GM18508 (cell line): ENCODE results near the gene OMP.
"Not testable (repeated sequence)": the region's sequence is repeated elsewhere in the genome, so short reads cannot be mapped to it uniquely, and the experiment has no call there.

ENCODE experiments used
- ATAC-seq: cut with Tn5 transposase; IDR thresholded peaks from one replicate; pipeline ENCODE4 v1.9.1; 2021; ENCODE audit warnings: moderate number of reproducible peaks; ENCODE audit not compliant: insufficient read depth, unreplicated experiment

Gene OMP

GRCh38 chr11:77102246-77103210 is at the start of gene OMP:
TSS of gene OMP (plus strand) at chr11:77102840. CDS start at chr11:77102840, 0 bp downstream.
- ATAC-seq = no peak

- ATAC-seq = no peak
Observed at GRCh38 chr11:77053217-77054015, 49.2 kb upstream of the OMP start.

GRCh38 chr11:77054084-77054483 is 48.6 kb upstream of the OMP start:
- no peak for ATAC-seq

DNA sequence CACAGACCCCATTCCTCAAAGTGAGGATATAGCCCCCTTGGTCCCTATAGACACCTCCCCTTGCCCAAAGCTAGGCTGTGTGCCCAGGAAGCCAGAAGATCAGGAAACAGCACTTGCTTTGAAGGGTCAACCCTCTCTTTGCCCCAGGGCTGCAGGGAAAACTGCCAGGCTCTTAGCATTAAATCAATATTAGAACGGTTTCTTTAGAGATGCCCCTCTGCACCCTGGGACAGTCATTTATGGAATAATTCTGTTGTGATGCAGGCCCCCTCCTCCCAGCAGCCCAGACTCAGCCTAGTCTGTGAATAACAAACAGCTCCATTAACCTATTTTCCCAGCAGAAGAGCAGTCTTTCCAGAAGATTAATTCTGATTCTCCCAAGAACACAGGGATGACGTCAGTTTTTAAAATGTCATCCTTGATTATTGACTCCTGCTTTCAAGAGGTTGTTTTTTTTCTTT is 47.5 kb upstream of the OMP start:
- no peak for ATAC-seq

DNA sequence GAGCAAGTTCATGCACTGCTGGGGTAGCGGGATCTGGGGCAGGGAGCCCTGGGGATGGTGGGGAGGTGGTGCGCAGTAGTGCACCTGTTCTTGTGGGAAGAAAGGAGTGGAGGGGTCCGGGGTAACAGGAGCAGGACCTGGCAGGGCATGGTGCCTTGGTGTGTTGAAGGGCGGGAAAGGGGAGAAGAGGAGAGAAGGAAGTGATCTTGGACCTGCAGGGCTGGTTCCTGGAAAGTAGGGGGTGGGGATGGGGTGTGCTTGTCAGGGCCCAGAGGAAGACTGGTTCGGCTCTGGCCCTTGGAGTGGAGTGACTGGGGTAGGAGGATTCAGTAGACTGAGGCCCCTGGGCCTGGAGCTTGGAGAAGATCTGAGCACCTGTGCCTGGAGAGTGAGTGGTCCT is 46.7 kb upstream of the OMP start:
- no peak for ATAC-seq

DNA sequence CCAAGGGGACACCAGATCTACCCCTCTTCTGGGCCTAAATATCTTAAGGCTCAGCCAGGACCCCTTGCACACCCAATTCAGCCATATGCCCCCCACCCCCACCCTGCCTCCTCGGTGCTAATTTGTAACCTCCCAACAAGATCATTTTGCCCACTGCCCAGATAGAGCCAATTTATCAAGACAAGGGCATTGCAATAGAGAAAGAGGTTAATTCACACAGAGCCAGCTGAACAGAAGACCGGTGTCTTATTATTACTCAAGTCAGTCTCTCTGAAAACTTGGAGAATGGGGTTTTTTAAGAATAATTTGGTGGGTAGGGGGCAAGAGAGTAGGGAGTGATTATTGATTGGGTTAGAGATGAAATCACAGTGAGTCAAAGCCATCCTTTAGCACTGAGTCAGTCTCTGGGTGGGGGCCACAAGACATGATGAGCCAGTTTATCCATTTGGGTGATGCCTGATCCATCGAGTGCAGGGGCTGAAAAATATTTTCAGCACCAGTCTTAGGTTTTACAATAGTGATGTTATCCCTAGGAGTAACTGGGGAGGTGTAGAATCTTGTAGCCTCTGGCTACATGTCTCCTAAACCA is 45.7 kb upstream of the OMP start:
- no peak for ATAC-seq

DNA sequence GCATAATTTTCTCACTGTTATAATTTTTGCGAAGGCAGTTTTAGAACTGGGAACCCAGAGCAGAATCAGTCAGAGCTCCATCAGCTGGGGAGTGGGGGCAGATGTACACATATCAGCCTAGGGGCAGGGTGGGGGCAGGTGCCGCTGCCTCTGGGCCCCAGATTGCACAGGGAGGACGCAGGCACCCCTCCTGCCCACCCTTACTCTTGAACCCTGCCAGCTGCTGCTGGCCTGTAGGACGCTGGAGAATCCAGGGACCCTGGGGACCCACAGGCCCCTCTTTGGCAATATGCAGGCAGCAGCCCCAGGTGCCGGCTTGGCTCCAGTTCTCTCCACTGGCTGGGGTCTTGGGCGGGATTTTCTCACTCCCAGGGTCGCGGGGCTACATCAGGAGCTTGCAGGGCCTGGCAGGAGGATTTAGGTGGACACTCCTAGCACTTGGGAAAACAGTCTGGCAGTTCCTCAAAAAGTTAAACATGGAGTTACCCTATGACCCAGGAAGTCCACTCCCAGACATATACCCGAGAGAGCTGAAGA is 44.6 kb upstream of the OMP start:
- no peak for ATAC-seq

- ATAC-seq = no peak
Observed at GRCh38 chr11:77058900-77059299, 43.7 kb upstream of the OMP start.

GRCh38 chr11:77059806-77060205 is 42.8 kb upstream of the OMP start:
- no peak for ATAC-seq

GRCh38 chr11:77060234-77060633 is 42.4 kb upstream of the OMP start:
- no peak for ATAC-seq

DNA sequence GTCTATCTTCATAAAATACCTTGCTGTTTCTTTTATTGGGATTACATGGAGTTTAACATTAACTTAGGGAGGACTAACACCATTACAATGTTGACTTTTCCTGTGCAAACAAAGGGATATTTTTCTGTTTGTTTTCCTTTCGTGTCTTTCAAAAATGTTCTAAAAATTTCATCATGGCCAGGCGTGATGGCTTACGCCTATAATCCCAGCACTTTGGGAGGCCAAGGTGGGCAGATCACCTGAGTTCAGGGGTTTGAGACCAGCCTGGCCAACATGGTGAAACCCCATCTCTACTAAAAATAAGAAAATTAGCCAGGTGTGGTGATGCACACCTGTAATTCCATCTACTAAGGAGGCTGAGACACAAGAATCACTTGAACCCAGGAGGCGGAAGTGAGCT is 41.4 kb upstream of the OMP start:
- ATAC-seq = not testable (repeated sequence)

DNA sequence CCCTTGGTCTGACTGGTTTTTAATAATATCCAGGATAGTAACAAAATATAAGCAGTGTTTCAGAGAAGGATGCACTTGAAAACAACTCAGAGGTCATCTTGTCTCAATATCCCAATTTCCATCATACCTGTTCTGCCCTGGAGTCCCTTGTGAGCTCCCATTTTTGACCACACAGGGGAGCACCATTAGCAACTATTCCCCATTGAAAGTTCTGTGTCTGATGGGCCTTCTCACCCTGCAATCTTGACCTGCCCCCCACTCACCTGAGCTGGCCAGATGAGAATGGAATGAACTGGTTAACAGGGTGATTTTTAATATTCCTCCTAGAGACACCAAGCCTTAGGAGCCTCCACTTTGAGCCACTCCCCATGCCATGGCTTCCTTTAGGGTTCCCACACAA is 39.7 kb upstream of the OMP start:
- no peak for ATAC-seq

- no peak for ATAC-seq
Observed at GRCh38 chr11:77063407-77063806, 39.2 kb upstream of the OMP start.

GRCh38 chr11:77063861-77064260 is 38.8 kb upstream of the OMP start:
- ATAC-seq = no peak

DNA sequence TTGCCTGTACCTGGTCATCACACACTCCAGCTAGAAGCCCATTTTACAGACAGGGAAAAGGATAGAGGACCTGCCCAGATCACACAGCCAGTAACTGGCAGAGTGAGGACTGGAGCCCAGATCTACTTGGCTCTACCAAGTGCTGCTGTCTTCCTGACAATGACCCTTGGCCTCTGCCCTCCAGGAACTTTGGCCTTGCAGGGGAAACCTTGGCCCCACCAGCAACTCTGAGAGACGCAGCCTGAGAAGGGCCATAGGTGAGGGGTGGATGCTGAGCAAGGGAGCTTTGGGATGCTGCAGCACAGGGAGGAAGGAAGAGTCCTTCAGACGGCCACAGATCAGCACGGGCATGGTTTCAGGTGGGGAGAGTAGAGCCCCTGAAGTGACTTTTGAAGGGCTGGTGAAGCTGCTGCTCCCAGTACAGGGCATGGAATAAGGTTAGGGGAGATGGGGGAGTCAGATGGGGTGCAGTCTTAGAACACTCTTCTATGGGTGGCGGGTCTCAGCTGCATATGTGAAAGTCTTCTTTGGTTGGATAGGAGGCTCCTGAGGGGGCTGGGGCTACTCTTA is 37.9 kb upstream of the OMP start:
- no peak for ATAC-seq

- no peak for ATAC-seq
Observed at GRCh38 chr11:77065878-77066228, 36.8 kb upstream of the OMP start.

DNA sequence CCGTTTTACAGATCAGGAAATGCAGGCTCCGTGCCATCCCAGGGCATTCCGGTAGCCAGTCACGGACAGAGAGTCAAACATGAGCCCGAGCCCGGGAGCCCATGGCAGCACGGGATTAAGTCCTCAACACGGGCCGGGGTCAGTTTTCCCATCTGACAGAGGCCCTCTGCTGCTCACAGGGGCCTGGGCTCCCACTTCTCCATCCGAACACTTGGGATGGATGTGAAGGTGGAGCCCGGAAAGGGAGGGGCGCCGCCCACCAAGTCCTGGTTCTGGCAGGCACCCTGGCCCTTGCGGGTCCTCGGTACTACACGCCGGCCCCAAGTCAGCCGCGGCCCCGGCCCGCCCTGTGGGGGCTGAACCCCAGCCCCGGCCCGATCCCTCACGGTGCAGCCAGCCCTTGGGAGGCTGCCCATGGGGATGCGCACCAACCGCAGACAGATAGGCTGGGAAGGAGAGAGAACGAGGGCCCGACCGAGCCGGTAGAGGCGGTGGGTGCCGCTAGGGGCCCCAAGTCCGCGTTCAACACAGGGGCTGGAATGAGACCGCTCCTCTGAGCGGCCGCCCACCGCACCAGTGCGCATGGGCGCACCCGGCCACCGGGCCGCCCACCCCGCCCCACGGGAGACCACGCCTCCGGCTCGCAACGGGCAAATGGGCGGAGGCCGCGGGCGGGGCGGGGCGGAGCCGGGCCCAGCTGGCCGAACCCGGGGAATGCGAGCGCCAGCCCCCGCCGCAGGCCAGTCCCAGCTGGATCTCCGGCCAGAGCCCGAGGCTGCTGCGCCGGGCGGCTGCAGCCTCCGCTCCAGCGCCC is 36.2 kb upstream of the OMP start, which contains the start of gene CAPN5:
CAPN5 (plus strand) TSS at position 743 of the 814 bp plus-strand sequence. CDS start 17,916 bp downstream, outside the sequence.
- ATAC-seq = peak; percentile 53

- no peak for ATAC-seq
Observed at GRCh38 chr11:77067861-77068443, 34.7 kb upstream of the OMP start.
